ENCODE data around the gene FGFBP1. TPM values are rescaled to one million over a fixed set of nuclear protein-coding genes. Genes with fewer than 3 reads are reported as not detected.

The FGFBP1 gene
- total and polyA plus RNA-seq, 2 donors (not counting 3 experiments of a cell fraction or from before 2014, with no cell fraction given): not detected

DNA sequence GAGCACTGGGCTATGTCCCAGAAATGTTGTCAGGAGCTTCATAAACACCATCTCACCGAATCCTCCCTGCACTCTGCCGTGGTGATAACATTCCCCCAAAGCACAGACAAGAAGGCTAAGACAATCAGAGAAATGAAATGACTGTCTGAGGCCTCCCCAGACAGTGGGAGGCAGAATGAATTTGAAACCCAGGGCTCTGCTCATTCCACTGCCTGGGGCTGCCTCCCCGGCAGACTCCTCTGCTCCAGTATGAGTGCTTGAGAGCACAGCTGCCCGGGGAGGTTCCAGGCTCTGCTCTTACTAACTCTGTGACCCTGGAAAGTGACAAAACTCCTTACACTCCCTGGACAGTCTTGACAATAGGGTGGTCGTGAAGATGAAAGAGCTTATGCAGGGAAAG lies 9.7 kb downstream of the FGFBP1 start:
- intact Hi-C loops (cut with micrococcal nuclease) (no loop called here), dilution Hi-C loops (cut with MboI; ENCODE audit: extremely low pct_ligation_motif_present, low sequenced_read_pairs) (no loop called here)
- Histone ChIP-seq H3K79me2 (ENCODE audit: control insufficient read depth, insufficient read depth, low read length) (no peaks in the 10 kb centered on the region), H3K4me2 (ENCODE audit: insufficient read depth, low read length) (no peak overlapping the region), H2AFZ (ENCODE audit: low read depth, low read length) (no peak overlapping the region), H3K9me1 (replicated peaks; ENCODE audit: control insufficient read depth, extremely low read depth, insufficient read depth, low read length) (no peaks in the 10 kb centered on the region), H3K36me3 (ENCODE audit: control insufficient read depth in 2 of 2, extremely low read depth in 1 of 2, insufficient read depth in 2 of 2, low read length in 2 of 2) (no peaks in the 10 kb centered on the region), H4K20me1 (replicated peaks; ENCODE audit: control insufficient read depth, extremely low read depth, insufficient read depth, low read length) (no peaks in the 10 kb centered on the region), H3K27me3 (ENCODE audit: control insufficient read depth in 2 of 2, insufficient read depth in 2 of 2, low read length in 2 of 2) (peaks cover 2 to 5% of the 10 kb centered on the region in 2 experiments), H3K4me1 (ENCODE audit: control insufficient read depth, extremely low read depth, insufficient read depth, low read length) (no peaks in the 10 kb centered on the region), H3K4me3 (replicated peaks in 1 of 3; ENCODE audit: insufficient read depth in 1 of 3, low read depth in 1 of 3, low read length in 3 of 3) (no peak overlapping the region), H3K9me3 (replicated peaks; ENCODE audit: control insufficient read depth, insufficient read depth, low read length) (no peaks in the 10 kb centered on the region), H3K27ac (ENCODE audit: insufficient read depth, low read depth, low read length) (no peak overlapping the region), H3K9ac (replicated peaks; ENCODE audit: extremely low read depth, insufficient read depth, low read length) (no peak overlapping the region)
- TF ChIP-seq FOS (IDR thresholded peaks at IDR 0.05; ENCODE audit: borderline replicate concordance, insufficient read depth, low read length) (no peak), JUN (IDR thresholded peaks at IDR 0.05; ENCODE audit: borderline replicate concordance, insufficient read depth, insufficient read length, low read depth) (no peak), GATA2 (IDR thresholded peaks at IDR 0.05; ENCODE audit: insufficient read depth, insufficient read length, low read depth, low read length) (no peak), POLR2AphosphoS5 (IDR thresholded peaks at IDR 0.05; ENCODE audit: insufficient read depth, low read depth, low read length) (no peak), MAX (IDR thresholded peaks at IDR 0.05; ENCODE audit: insufficient read depth, insufficient read length) (no peak), MYC (IDR thresholded peaks at IDR 0.05; ENCODE audit: low read depth, low read length) (no peak)
- TF ChIP-seq, protein P1, sequence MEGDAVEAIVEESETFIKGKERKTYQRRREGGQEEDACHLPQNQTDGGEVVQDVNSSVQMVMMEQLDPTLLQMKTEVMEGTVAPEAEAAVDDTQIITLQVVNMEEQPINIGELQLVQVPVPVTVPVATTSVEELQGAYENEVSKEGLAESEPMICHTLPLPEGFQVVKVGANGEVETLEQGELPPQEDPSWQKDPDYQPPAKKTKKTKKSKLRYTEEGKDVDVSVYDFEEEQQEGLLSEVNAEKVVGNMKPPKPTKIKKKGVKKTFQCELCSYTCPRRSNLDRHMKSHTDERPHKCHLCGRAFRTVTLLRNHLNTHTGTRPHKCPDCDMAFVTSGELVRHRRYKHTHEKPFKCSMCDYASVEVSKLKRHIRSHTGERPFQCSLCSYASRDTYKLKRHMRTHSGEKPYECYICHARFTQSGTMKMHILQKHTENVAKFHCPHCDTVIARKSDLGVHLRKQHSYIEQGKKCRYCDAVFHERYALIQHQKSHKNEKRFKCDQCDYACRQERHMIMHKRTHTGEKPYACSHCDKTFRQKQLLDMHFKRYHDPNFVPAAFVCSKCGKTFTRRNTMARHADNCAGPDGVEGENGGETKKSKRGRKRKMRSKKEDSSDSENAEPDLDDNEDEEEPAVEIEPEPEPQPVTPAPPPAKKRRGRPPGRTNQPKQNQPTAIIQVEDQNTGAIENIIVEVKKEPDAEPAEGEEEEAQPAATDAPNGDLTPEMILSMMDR (IDR thresholded peaks at IDR 0.05; ENCODE audit: extremely low read depth in 1 of 2, insufficient read depth in 1 of 2, low read depth in 1 of 2, low read length in 2 of 2): no peak
- DNase-seq (ENCODE audit: low read depth, low spot score) (no peak), FAIRE-seq (no peak)
- ChIA-PET POLR2A (no interaction called here), CTCF (interaction anchor here (1.0 to 2.2 kb wide), 3 partner anchors 27 to 123 kb away, joined by 3 to 7 read pairs (median 4); no protein-coding TSS in a partner anchor)
- BruUV-seq (replicated peaks): no TSS peak
